Measurements from ENCODE around the gene SPINK6. TPM values are rescaled to one million over a fixed set of nuclear protein-coding genes. Genes with fewer than 3 reads are reported as not detected.

The SPINK6 gene
- total RNA-seq, 1 donor from 2014 or later, result not detected

- Histone ChIP-seq H3K4me3 (ENCODE audit: low read depth, low read length) (no peak within 1 kb of the TSS), H3K27me3 (ENCODE audit: control insufficient read depth, insufficient read depth, low read length) (no peaks in the 10 kb centered on the region), H3K36me3 (ENCODE audit: control insufficient read depth, insufficient read depth, low read length) (no peaks in the 10 kb centered on the region)
- DNase-seq (ENCODE audit: low read depth) (no peak), FAIRE-seq (no peak)
- TF ChIP-seq, protein P1, sequence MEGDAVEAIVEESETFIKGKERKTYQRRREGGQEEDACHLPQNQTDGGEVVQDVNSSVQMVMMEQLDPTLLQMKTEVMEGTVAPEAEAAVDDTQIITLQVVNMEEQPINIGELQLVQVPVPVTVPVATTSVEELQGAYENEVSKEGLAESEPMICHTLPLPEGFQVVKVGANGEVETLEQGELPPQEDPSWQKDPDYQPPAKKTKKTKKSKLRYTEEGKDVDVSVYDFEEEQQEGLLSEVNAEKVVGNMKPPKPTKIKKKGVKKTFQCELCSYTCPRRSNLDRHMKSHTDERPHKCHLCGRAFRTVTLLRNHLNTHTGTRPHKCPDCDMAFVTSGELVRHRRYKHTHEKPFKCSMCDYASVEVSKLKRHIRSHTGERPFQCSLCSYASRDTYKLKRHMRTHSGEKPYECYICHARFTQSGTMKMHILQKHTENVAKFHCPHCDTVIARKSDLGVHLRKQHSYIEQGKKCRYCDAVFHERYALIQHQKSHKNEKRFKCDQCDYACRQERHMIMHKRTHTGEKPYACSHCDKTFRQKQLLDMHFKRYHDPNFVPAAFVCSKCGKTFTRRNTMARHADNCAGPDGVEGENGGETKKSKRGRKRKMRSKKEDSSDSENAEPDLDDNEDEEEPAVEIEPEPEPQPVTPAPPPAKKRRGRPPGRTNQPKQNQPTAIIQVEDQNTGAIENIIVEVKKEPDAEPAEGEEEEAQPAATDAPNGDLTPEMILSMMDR (IDR thresholded peaks at IDR 0.05; ENCODE audit: insufficient read depth, low read length, severe bottlenecking), result no peak
Measured at GRCh38 chr5:148238418-148238794, 35.6 kb downstream of the SPINK6 start, which contains the start of gene MARCOL. Gene MARCOL, plus strand, starts transcription at chr5:148238525. Its CDS starts 73 bp downstream, at chr5:148238598.

DNA sequence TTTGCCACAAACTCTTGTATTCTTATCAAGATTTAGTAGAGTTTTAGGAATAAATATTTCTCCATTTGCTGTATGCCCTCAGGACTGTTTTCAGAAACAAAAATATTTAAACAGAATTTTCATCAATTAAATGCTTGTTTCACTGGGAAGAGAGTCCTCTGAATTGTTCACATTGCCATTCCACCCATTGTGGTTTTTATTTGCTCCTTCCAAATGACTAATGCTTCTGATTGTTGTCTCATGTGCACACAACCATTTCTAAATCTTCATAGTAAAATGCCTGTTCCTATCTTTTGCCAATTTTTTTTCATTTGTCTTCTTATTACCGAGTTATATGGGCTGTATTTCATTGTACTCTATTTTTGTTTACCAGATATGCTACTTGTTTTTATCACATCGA is 46.1 kb downstream of the SPINK6 start:
- TF ChIP-seq, protein P1 (IDR thresholded peaks at IDR 0.05; ENCODE audit: insufficient read depth, low read length, severe bottlenecking), result no peak
- no peaks in the 10 kb centered on the region for H3K36me3 ChIP-seq (ENCODE audit: control insufficient read depth, insufficient read depth, low read length)
- peak; percentile 28 for DNase-seq (ENCODE audit: low read depth)
- H3K27me3 ChIP-seq (ENCODE audit: control insufficient read depth, insufficient read depth, low read length), result no peaks in the 10 kb centered on the region
- no peak overlapping the region for H3K4me3 ChIP-seq (ENCODE audit: low read depth, low read length)
- FAIRE-seq, result no peak

DNA sequence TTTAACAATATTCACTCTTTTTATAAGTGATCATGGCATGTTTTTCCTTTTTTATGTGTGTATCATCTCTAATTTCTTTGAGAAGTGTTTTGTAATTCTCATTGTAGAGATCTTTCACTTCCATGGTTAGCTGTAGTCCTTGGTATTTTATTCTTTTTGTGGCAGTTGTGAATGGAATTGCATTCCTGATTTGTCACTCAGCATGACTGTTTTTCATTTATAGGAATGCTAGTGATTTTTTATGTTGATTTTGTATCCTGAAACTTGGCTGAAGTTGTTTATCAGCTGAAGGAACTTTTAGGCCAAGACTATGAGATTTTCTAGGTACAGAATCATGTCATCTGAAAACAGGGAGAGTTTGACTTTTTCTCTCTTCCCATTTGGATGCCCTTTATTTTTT is 52.6 kb downstream of the SPINK6 start:
- no peaks in the 10 kb centered on the region for H3K27me3 ChIP-seq (ENCODE audit: control insufficient read depth, insufficient read depth, low read length)
- no peak overlapping the region for H3K4me3 ChIP-seq (ENCODE audit: low read depth, low read length)
- no peaks in the 10 kb centered on the region for H3K36me3 ChIP-seq (ENCODE audit: control insufficient read depth, insufficient read depth, low read length)
- DNase-seq (ENCODE audit: low read depth) (peak; percentile 1), FAIRE-seq (no peak)
- TF ChIP-seq, protein P1 (IDR thresholded peaks at IDR 0.05; ENCODE audit: insufficient read depth, low read length, severe bottlenecking), result no peak

- FAIRE-seq (no peak), DNase-seq (ENCODE audit: low read depth) (no peak)
- H3K4me3 ChIP-seq (ENCODE audit: low read depth, low read length), result no peak overlapping the region
- no peaks in the 10 kb centered on the region for H3K27me3 ChIP-seq (ENCODE audit: control insufficient read depth, insufficient read depth, low read length)
- TF ChIP-seq, protein P1 (IDR thresholded peaks at IDR 0.05; ENCODE audit: insufficient read depth, low read length, severe bottlenecking), result no peak
- no peaks in the 10 kb centered on the region for H3K36me3 ChIP-seq (ENCODE audit: control insufficient read depth, insufficient read depth, low read length)
Measured at GRCh38 chr5:148259288-148259687, 56.4 kb downstream of the SPINK6 start.

DNA sequence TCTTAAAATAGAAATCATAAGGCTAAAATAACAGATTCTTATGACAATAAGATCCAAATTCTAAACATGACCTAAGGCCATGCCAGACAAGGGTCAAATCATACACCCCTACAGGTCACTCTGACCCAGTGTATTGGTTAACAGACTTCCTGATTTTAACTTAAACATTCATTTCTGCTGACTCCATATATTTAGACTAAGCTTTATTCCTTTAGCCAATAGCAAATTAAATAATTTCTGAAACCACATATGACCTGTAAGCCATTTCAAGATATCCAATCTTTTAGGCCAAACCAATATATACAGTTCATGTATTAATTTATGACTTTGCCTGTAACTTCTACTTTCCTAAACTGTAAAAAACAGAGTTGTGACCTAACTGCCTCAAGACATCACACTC is 58.4 kb downstream of the SPINK6 start:
- Histone ChIP-seq H3K4me3 (ENCODE audit: low read depth, low read length) (no peak overlapping the region), H3K27me3 (ENCODE audit: control insufficient read depth, insufficient read depth, low read length) (no peaks in the 10 kb centered on the region), H3K36me3 (ENCODE audit: control insufficient read depth, insufficient read depth, low read length) (no peaks in the 10 kb centered on the region)
- DNase-seq (ENCODE audit: low read depth) (no peak), FAIRE-seq (no peak)
- TF ChIP-seq, protein P1 (IDR thresholded peaks at IDR 0.05; ENCODE audit: insufficient read depth, low read length, severe bottlenecking), result no peak

Other genes starting within 250 kb of the SPINK6 start
- 8.4 and 151 TPM in 2 replicates for gene SPINK5, start 139.1 kb upstream of the SPINK6 start, total RNA-seq
- not detected in 2 replicates for gene SPINK14, start 34.5 kb upstream of the SPINK6 start, total RNA-seq
- gene MARCOL, start 35.5 kb downstream of the SPINK6 start, total RNA-seq, result not detected in 2 replicates
- not detected in 2 replicates for gene SPINK13, start 65.8 kb downstream of the SPINK6 start, total RNA-seq
- gene SPINK7, start 109.4 kb downstream of the SPINK6 start, total RNA-seq, result 13.7 and 23.4 TPM in 2 replicates
- not detected in 2 replicates for gene SPINK9, start 132.5 kb downstream of the SPINK6 start, total RNA-seq
- gene FBXO38, start 180.9 kb downstream of the SPINK6 start, total RNA-seq, result 32.9 and 41.0 TPM in 2 replicates